OCI-LY1 (cell line): ENCODE measurements around the gene CD6.

Experiments used
- H2AFZ ChIP-seq: fragments of 200-600 bp; sonication (generic), shearing (Covaris generic); 2 replicates; pipeline ENCODE4 v1.6.0; 2014; ENCODE audit warnings: antibody characterized with exemption, mild to moderate bottlenecking, low read length
- H3F3A ChIP-seq: fragments of 200-600 bp; sonication (generic), shearing (Covaris generic); 2 replicates; pipeline ENCODE4 v1.6.0; 2014; ENCODE audit warnings: mild to moderate bottlenecking, antibody characterized with exemption, low read length, moderate library complexity; ENCODE audit not compliant: insufficient read depth
- H3K27ac ChIP-seq: fragments of 200-600 bp; sonication (generic); 2 replicates; pipeline ENCODE4 v1.5.1; 2014; ENCODE audit warnings: low read length, mixed run types, mild to moderate bottlenecking, low read depth; ENCODE audit not compliant: poor library complexity, severe bottlenecking
- H3K27me3 ChIP-seq: fragments of 200-600 bp; sonication (generic); 2 replicates; pipeline ENCODE4 v1.6.0; 2014; ENCODE audit warnings: antibody characterized with exemption, mild to moderate bottlenecking, low read length, moderate library complexity; ENCODE audit not compliant: insufficient read depth
- H3K36me3 ChIP-seq: fragments of 200-600 bp; sonication (generic); 2 replicates; pipeline ENCODE4 v1.6.1; 2014; ENCODE audit warnings: mild to moderate bottlenecking, antibody characterized with exemption, low read length, moderate library complexity, mixed read lengths; ENCODE audit not compliant: insufficient read depth
- H3K4me1 ChIP-seq: fragments of 200-600 bp; sonication (generic); 2 replicates; pipeline ENCODE4 v1.5.1; 2014; ENCODE audit warnings: mild to moderate bottlenecking, low read length, moderate library complexity; ENCODE audit not compliant: insufficient read depth, severe bottlenecking
- H3K4me2 ChIP-seq: fragments of 200-600 bp; sonication (generic), shearing (Covaris generic); 2 replicates; pipeline ENCODE4 v1.6.1; 2014; ENCODE audit warnings: low read length
- H3K4me3 ChIP-seq: fragments of 200-600 bp; sonication (generic); 2 replicates; pipeline ENCODE4 v1.5.1; 2014; ENCODE audit warnings: low read length, low read depth, mild to moderate bottlenecking, mixed read lengths; ENCODE audit not compliant: poor library complexity, severe bottlenecking
- H3K79me2 ChIP-seq: fragments of 200-600 bp; shearing (Covaris generic); 2 replicates; pipeline ENCODE4 v1.6.1; 2016; ENCODE audit warnings: mixed run types, low read length, mixed read lengths; ENCODE audit not compliant: insufficient read depth
- H3K9ac ChIP-seq: fragments of 200-600 bp; sonication (generic), shearing (Covaris generic); 2 replicates; pipeline ENCODE4 v1.6.1; 2014; ENCODE audit warnings: mild to moderate bottlenecking, low read length, mixed read lengths
- H3K9me2 ChIP-seq: fragments of 200-600 bp; sonication (generic), shearing (Covaris generic); 2 replicates; pipeline ENCODE4 v1.6.1; 2014; ENCODE audit warnings: low read depth, mild to moderate bottlenecking, low read length, mixed read lengths
- H3K9me3 ChIP-seq: fragments of 200-600 bp; shearing (Covaris generic); 2 replicates; pipeline ENCODE4 v1.6.1; 2014; ENCODE audit warnings: low read length, mixed read lengths
- H4K20me1 ChIP-seq: fragments of 200-600 bp; sonication (generic), shearing (Covaris generic); 2 replicates; pipeline ENCODE4 v1.6.0; 2016; ENCODE audit warnings: mild to moderate bottlenecking, low read length; ENCODE audit not compliant: insufficient read depth
- EZH2 ChIP-seq: fragments of 200-600 bp; sonication (generic), shearing (Covaris generic); IDR thresholded peaks from 2 replicates; pipeline ENCODE4 v1.8.0; 2017; ENCODE audit warnings: borderline replicate concordance, mixed run types, mild to moderate bottlenecking, antibody characterized with exemption, low read length, moderate library complexity, mixed read lengths
- TF ChIP-seq, protein P1 (sequence below): fragments of 200-600 bp; sonication (generic), shearing (Covaris generic); IDR thresholded peaks from 2 replicates; pipeline ENCODE4 v1.5.1; 2017; ENCODE audit warnings: mild to moderate bottlenecking, antibody characterized with exemption, low read length, moderate library complexity, mixed read lengths

Gene CD6

DNA sequence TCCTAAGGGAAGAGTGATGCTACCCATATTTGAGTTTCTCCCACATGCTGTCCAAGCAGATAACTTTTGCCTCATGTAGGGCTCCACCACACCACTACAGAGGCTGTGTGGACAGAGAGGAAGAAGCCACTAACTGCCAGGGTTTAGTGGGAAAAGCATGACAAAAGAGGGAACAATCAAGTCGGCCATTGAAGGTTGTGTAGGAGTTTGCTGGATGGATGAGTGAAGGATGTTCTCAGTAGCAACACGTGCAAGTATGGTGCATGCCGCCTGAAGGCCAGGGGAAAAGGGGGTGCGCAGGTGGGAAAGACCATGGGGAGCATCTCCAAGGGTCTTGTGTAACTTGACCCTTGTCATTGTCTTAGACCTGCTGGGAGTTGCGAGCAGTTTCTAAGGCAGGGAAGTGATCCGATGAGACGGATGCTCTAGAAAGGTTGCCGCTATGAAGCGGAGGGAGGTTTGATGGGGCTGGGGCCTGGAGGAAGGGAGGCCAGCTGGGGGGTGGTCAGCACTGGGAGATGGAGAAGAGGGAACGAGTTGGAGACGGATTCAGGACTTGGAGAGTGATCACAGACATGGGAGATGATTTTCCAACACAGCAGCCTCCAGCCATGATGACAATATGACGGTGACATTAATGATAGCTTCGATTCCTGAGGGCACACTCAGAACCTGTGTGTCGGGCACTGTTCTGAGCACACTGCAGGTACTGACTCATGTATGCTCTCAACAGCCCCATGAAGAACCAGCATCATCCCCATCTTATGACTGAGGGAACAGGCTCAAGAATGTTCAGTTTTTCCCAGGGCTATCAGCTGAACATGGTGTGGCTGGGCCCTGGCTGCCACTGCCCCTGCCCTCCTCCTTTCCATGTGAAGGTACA is 53.7 kb downstream of the CD6 start:
- peak overlapping the region; percentile 95 for H3K27ac ChIP-seq
- no peaks in the 10 kb centered on the region for H3F3A ChIP-seq
- H3K4me3 ChIP-seq: peak overlapping the region; percentile 67
- H3K9ac ChIP-seq: peak overlapping the region; percentile 83; the same call in 1 of the 2 replicates
- peaks cover 86% of the 10 kb centered on the region for H3K4me1 ChIP-seq
- H3K9me2 ChIP-seq: no peaks in the 10 kb centered on the region
- TF ChIP-seq EZH2: no peak
- TF ChIP-seq, protein P1, sequence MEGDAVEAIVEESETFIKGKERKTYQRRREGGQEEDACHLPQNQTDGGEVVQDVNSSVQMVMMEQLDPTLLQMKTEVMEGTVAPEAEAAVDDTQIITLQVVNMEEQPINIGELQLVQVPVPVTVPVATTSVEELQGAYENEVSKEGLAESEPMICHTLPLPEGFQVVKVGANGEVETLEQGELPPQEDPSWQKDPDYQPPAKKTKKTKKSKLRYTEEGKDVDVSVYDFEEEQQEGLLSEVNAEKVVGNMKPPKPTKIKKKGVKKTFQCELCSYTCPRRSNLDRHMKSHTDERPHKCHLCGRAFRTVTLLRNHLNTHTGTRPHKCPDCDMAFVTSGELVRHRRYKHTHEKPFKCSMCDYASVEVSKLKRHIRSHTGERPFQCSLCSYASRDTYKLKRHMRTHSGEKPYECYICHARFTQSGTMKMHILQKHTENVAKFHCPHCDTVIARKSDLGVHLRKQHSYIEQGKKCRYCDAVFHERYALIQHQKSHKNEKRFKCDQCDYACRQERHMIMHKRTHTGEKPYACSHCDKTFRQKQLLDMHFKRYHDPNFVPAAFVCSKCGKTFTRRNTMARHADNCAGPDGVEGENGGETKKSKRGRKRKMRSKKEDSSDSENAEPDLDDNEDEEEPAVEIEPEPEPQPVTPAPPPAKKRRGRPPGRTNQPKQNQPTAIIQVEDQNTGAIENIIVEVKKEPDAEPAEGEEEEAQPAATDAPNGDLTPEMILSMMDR: no peak
- no peaks in the 10 kb centered on the region for H3K9me3 ChIP-seq
- H2AFZ ChIP-seq: no peak overlapping the region
- H3K79me2 ChIP-seq: no peaks in the 10 kb centered on the region
- peak overlapping the region; percentile 91 for H3K4me2 ChIP-seq
- H4K20me1 ChIP-seq: no peaks in the 10 kb centered on the region
- no peaks in the 10 kb centered on the region for H3K36me3 ChIP-seq
- H3K27me3 ChIP-seq: no peaks in the 10 kb centered on the region

- Histone ChIP-seq H3K4me2 (peak overlapping the region; percentile 91), H3K9me2 (no peaks in the 10 kb centered on the region), H3K27me3 (no peaks in the 10 kb centered on the region), H3K9me3 (no peaks in the 10 kb centered on the region), H3F3A (no peaks in the 10 kb centered on the region), H3K36me3 (no peaks in the 10 kb centered on the region), H3K27ac (peak overlapping the region; percentile 95), H3K79me2 (no peaks in the 10 kb centered on the region), H3K4me1 (peaks cover 86% of the 10 kb centered on the region), H3K9ac (peak overlapping the region; percentile 83), H4K20me1 (no peaks in the 10 kb centered on the region), H2AFZ (no peak overlapping the region), H3K4me3 (peak overlapping the region; percentile 67)
- TF ChIP-seq, protein P1: no peak
- TF ChIP-seq EZH2: no peak
Measured at GRCh38 chr11:61025821-61026120, 54.3 kb downstream of the CD6 start.

DNA sequence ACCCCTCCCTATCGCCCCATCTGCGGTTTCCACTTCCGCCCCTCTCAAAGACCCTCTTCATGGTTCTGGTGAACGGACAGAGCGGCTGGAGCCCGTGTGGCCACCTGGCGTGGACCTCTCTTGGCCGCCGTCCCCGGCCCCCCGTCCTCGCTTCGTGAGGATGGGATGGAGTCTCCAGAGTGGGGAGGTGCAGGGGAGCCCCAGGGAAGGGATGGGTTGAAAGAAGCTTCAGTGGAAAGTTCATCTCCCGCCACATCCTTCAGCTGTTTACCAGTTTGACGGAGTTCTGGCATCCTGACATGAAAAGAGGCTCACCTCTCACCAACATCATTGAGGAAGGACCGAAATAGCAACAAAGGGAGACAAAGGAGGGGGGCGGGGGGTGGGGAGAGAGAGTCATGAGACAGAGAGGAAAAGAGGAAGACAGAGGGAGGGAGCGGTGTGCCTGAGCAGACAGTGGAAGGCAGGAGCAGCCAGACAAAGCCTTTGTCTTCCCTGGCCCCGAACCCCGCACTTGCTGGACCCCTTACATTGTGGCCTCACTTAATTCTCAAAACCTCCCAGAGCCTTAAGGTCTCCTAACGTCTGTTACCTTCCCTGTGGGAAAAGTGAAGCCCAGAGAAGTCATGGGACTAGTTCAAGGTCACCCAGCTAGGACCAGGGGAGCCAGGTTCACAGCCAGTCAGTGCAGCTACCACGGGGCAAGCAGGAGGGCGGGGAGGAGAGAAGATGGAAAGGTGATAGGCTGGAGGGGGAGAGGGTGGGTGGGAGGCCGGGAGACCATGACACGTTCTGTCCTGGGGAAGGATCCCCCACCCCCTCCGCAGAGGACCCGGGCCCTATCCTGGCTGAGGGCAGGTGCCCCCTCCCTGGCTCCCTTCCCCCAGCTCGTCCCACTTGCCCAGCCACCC is 54.9 kb downstream of the CD6 start:
- H3K27ac ChIP-seq: peak overlapping the region; percentile 95
- H2AFZ ChIP-seq: no peak overlapping the region
- no peaks in the 10 kb centered on the region for H3K79me2 ChIP-seq
- no peaks in the 10 kb centered on the region for H3K27me3 ChIP-seq
- peaks cover 83% of the 10 kb centered on the region for H3K4me1 ChIP-seq
- H3K4me2 ChIP-seq: peak overlapping the region; percentile 91
- H3K4me3 ChIP-seq: peak overlapping the region; percentile 67
- H4K20me1 ChIP-seq: no peaks in the 10 kb centered on the region
- no peaks in the 10 kb centered on the region for H3F3A ChIP-seq
- H3K9me3 ChIP-seq: no peaks in the 10 kb centered on the region
- H3K9ac ChIP-seq: peak overlapping the region; percentile 83
- no peaks in the 10 kb centered on the region for H3K36me3 ChIP-seq
- TF ChIP-seq EZH2: no peak
- TF ChIP-seq, protein P1: no peak
- no peaks in the 10 kb centered on the region for H3K9me2 ChIP-seq
